GM23338 (cell line): ENCODE measurements around the gene GPC6. TPM values are rescaled to one million over a fixed set of nuclear protein-coding genes. Genes with fewer than 3 reads are reported as not detected.

ENCODE experiments used
- ATAC-seq: fragments of 200-7000 bp; cut with Tn5 transposase; 3 replicates; pipeline ENCODE4 v1.9.1; 2020
- DNase-seq: peaks from one replicate; pipeline ENCODE4 v3.0.0-alpha.2; 2015; ENCODE audit warnings: low spot score
- H2AFZ ChIP-seq: fragments of 200-600 bp; sonication (generic); 2 replicates; pipeline ENCODE4 v1.8.0; 2016; ENCODE audit warnings: antibody characterized with exemption, mild to moderate bottlenecking, moderate library complexity
- H3F3A ChIP-seq: fragments of 200-600 bp; sonication (generic); replicated peaks from 2 replicates; pipeline ENCODE4 v1.8.0; 2017; ENCODE audit warnings: antibody characterized with exemption, mixed run types, low read depth
- H3K27ac ChIP-seq: fragments of 200-600 bp; sonication (generic); 2 replicates; pipeline ENCODE4 v1.6.1; 2016; ENCODE audit warnings: low read depth
- H3K27me3 ChIP-seq: fragments of 200-600 bp; sonication (generic); 2 replicates; pipeline ENCODE4 v1.8.0; 2016; ENCODE audit warnings: mild to moderate bottlenecking, mixed run types, moderate library complexity; ENCODE audit not compliant: insufficient read depth
- H3K36me3 ChIP-seq: fragments of 200-600 bp; sonication (generic); 2 replicates; pipeline ENCODE4 v1.8.0; 2016; ENCODE audit warnings: mild to moderate bottlenecking; ENCODE audit not compliant: insufficient read depth
- H3K4me1 ChIP-seq: fragments of 200-600 bp; sonication (generic); 2 replicates; pipeline ENCODE4 v1.8.0; 2016; ENCODE audit warnings: mild to moderate bottlenecking, moderate library complexity; ENCODE audit not compliant: insufficient read depth
- H3K4me2 ChIP-seq: fragments of 200-600 bp; sonication (generic); 2 replicates; pipeline ENCODE4 v1.7.1; 2017; ENCODE audit warnings: mixed run types
- H3K4me3 ChIP-seq: fragments of 200-600 bp; sonication (generic); 2 replicates; pipeline ENCODE4 v1.6.1; 2016; ENCODE audit warnings: mixed run types
- H3K79me2 ChIP-seq: fragments of 200-600 bp; sonication (generic); replicated peaks from 2 replicates; pipeline ENCODE4 v1.8.0; 2017; ENCODE audit warnings: mild to moderate bottlenecking; ENCODE audit not compliant: insufficient read depth
- H3K9me2 ChIP-seq: fragments of 200-600 bp; sonication (generic); 2 replicates; pipeline ENCODE4 v1.8.0; 2017; ENCODE audit not compliant: insufficient read depth
- H4K20me1 ChIP-seq: fragments of 200-600 bp; sonication (generic); replicated peaks from 2 replicates; pipeline ENCODE4 v1.8.0; 2017; ENCODE audit warnings: mild to moderate bottlenecking; ENCODE audit not compliant: insufficient read depth
- H3K27ac Mint-ChIP-seq: 2 replicates; pipeline ENCODE4 v1.8.0; 2020; ENCODE audit warnings: inconsistent platforms, mild to moderate bottlenecking, moderate library complexity, mixed read lengths
- H3K27me3 Mint-ChIP-seq: 3 replicates; pipeline ENCODE4 v1.8.0; 2022; ENCODE audit warnings: low read depth, mild to moderate bottlenecking, moderate library complexity, mixed read lengths, inconsistent platforms; ENCODE audit not compliant: insufficient read depth, poor library complexity
- H3K36me3 Mint-ChIP-seq: 3 replicates; pipeline ENCODE4 v1.8.0; 2021; ENCODE audit warnings: low read depth, mild to moderate bottlenecking, inconsistent platforms, moderate library complexity, mixed read lengths
- H3K4me1 Mint-ChIP-seq: 3 replicates; pipeline ENCODE4 v1.8.0; 2020; ENCODE audit warnings: mild to moderate bottlenecking, inconsistent platforms, mixed read lengths
- H3K4me3 Mint-ChIP-seq: 3 replicates; pipeline ENCODE4 v1.8.0; 2021; ENCODE audit warnings: moderate library complexity, mild to moderate bottlenecking, inconsistent platforms, mixed read lengths
- H3K9me3 Mint-ChIP-seq: 3 replicates; pipeline ENCODE4 v1.8.0; 2020; ENCODE audit warnings: moderate library complexity, mild to moderate bottlenecking, inconsistent platforms, mixed read lengths
- CREB1 ChIP-seq: fragments of 250-450 bp; sonication (Bioruptor Pico); IDR thresholded peaks from 2 replicates; pipeline ENCODE4 v1.5.0; 2020; ENCODE audit warnings: low read depth, mild to moderate bottlenecking, moderate library complexity
- CTCF ChIP-seq, 2 experiments: fragments of 200-600 bp in 1 of 2; sonication (generic) in 1 of 2; conservative IDR thresholded peaks; 2 replicates each; pipeline versions ENCODE4 v1.5.1 to v1.6.1; 2016 to 2017; ENCODE audit warnings: antibody characterized with exemption in 2 of 2, low read depth in 2 of 2, mild to moderate bottlenecking in 2 of 2, moderate library complexity in 1 of 2
- ETS1 ChIP-seq: IDR thresholded peaks from 2 replicates; pipeline ENCODE4 v1.6.1; 2016; ENCODE audit warnings: antibody characterized with exemption
- EZH2 ChIP-seq: fragments of 200-600 bp; sonication (generic); IDR thresholded peaks from one replicate; pipeline ENCODE4 v1.8.0; 2017; ENCODE audit warnings: antibody characterized with exemption, mild to moderate bottlenecking, low read depth; ENCODE audit not compliant: unreplicated experiment
- JUNB ChIP-seq: IDR thresholded peaks from one replicate; pipeline ENCODE4 v1.6.1; 2016; ENCODE audit warnings: antibody characterized with exemption; ENCODE audit not compliant: unreplicated experiment
- NANOG ChIP-seq: IDR thresholded peaks from 2 replicates; pipeline ENCODE4 v1.6.1; 2016; ENCODE audit warnings: antibody characterized with exemption, borderline replicate concordance
- POLR2AphosphoS5 ChIP-seq: IDR thresholded peaks from 2 replicates; pipeline ENCODE4 v1.6.1; 2016; ENCODE audit warnings: antibody characterized with exemption, low read depth
- STAT1 ChIP-seq: IDR thresholded peaks from one replicate; pipeline ENCODE4 v1.6.1; 2016; ENCODE audit warnings: antibody characterized with exemption; ENCODE audit not compliant: unreplicated experiment
- ZNF114 ChIP-seq: fragments of 250-450 bp; sonication (Bioruptor Pico); IDR thresholded peaks from 2 replicates; pipeline ENCODE4 v1.5.0; 2020; ENCODE audit warnings: mild to moderate bottlenecking, moderate library complexity
- ZNF331 ChIP-seq: fragments of 250-450 bp; sonication (Bioruptor Pico); IDR thresholded peaks from 2 replicates; pipeline ENCODE4 v1.5.0; 2020; ENCODE audit warnings: low read depth, mild to moderate bottlenecking, moderate library complexity
- ZNF462 ChIP-seq: fragments of 250-450 bp; sonication (Bioruptor Pico); IDR thresholded peaks from 2 replicates; pipeline ENCODE4 v1.5.0; 2020; ENCODE audit warnings: mild to moderate bottlenecking, moderate library complexity
- polyA plus RNA-seq: library from polyadenylated mRNA; unstranded; fragments of >200 nt; fragmentation: Nextera tagmentation; extraction: Ambion mirVana; gene quantifications from 2 replicates; pipeline ENCODE4 v1.2.1, GENCODE V29; 2016
- total RNA-seq: library from RNA; depleted of rRNA; stranded (reverse); fragments of >200 nt; shearing (Covaris generic); gene quantifications from 2 replicates; pipeline ENCODE4 v1.2.3, GENCODE V29; 2014

The GPC6 gene
- total and polyA plus RNA-seq, 2 experiments from 2014 or later, result 6.4 to 28.6 TPM

GRCh38 chr13:93339550-93339949 is 112.9 kb downstream of the GPC6 start:
- Mint-ChIP-seq H3K36me3 (peaks cover 16% of the 10 kb centered on the region), H3K9me3 (peaks cover 5% of the 10 kb centered on the region; the same call in 2 of the 3 replicates), H3K4me1 (peaks cover 26% of the 10 kb centered on the region), H3K27me3 (no peaks in the 10 kb centered on the region), H3K4me3 (no peak overlapping the region), H3K27ac (no peak overlapping the region)
- Histone ChIP-seq H3K27ac (no peak overlapping the region), H3F3A (no peaks in the 10 kb centered on the region), H3K4me3 (no peak overlapping the region), H3K4me1 (peaks cover 23% of the 10 kb centered on the region), H3K36me3 (no peaks in the 10 kb centered on the region), H3K27me3 (no peaks in the 10 kb centered on the region), H3K4me2 (no peak overlapping the region), H4K20me1 (no peaks in the 10 kb centered on the region), H2AFZ (no peak overlapping the region), H3K9me2 (peaks cover 19% of the 10 kb centered on the region), H3K79me2 (peaks cover 67% of the 10 kb centered on the region)
- no peak for ATAC-seq
- no peak for DNase-seq
- no peak for TF ChIP-seq CREB1
- no peak for TF ChIP-seq POLR2AphosphoS5
- TF ChIP-seq ZNF462 (CRISPR knock-in tag), result no peak
- no peak for TF ChIP-seq EZH2
- TF ChIP-seq CTCF (conservative IDR thresholded peaks at IDR 0.05; ENCODE audit: low read depth in 2 of 2), result no peak
- TF ChIP-seq NANOG, result no peak
- no peak for TF ChIP-seq ZNF114 (CRISPR knock-in tag)
- no peak for TF ChIP-seq ETS1
- TF ChIP-seq JUNB, result no peak
- TF ChIP-seq ZNF331 (CRISPR knock-in tag), result no peak
- no peak for TF ChIP-seq STAT1
